Activated naive CD4-positive, alpha-beta T cell (primary cell): ENCODE results near the gene SLX4IP.
"Not testable (repeated sequence)": the region's sequence is repeated elsewhere in the genome, so short reads cannot be mapped to it uniquely, and the experiment has no call there.

Experiments used
- DNase-seq, 4 experiments: peaks; one replicate each; lab custom pipeline; 2025; lab: John Stamatoyannopoulos, UW

The SLX4IP gene

GRCh38 chr20:10576411-10577090 is 141.4 kb downstream of the SLX4IP start:
- no peak for DNase-seq

GRCh38 chr20:10577648-10578047 is 142.5 kb downstream of the SLX4IP start:
- DNase-seq: no peak

GRCh38 chr20:10578607-10579006 is 143.5 kb downstream of the SLX4IP start:
- no peak for DNase-seq

GRCh38 chr20:10579942-10580341 is 144.8 kb downstream of the SLX4IP start:
- DNase-seq: no peak

GRCh38 chr20:10580700-10581099 is 145.6 kb downstream of the SLX4IP start:
- no peak for DNase-seq

GRCh38 chr20:10581823-10582222 is 146.7 kb downstream of the SLX4IP start:
- no peak for DNase-seq

GRCh38 chr20:10584371-10584770 is 149.3 kb downstream of the SLX4IP start:
- no peak for DNase-seq

- no peak for DNase-seq
Measured at GRCh38 chr20:10585308-10585707, 150.2 kb downstream of the SLX4IP start.

- no peak for DNase-seq
Measured at GRCh38 chr20:10586296-10586695, 151.2 kb downstream of the SLX4IP start.

- DNase-seq: not testable (repeated sequence)
Measured at GRCh38 chr20:10590446-10590845, 155.3 kb downstream of the SLX4IP start.

GRCh38 chr20:10590950-10591671 is 156.0 kb downstream of the SLX4IP start:
- DNase-seq: no peak

- DNase-seq: no peak
Measured at GRCh38 chr20:10591946-10592521, 156.9 kb downstream of the SLX4IP start.

- DNase-seq: no peak
Measured at GRCh38 chr20:10594296-10594868, 159.3 kb downstream of the SLX4IP start.

GRCh38 chr20:10595266-10595665 is 160.2 kb downstream of the SLX4IP start:
- no peak for DNase-seq

GRCh38 chr20:10595985-10596384 is 160.9 kb downstream of the SLX4IP start:
- no peak for DNase-seq

GRCh38 chr20:10596710-10597121 is 161.6 kb downstream of the SLX4IP start:
- no peak for DNase-seq

GRCh38 chr20:10597637-10598036 is 162.5 kb downstream of the SLX4IP start:
- DNase-seq: no peak

GRCh38 chr20:10602221-10602871 is 167.2 kb downstream of the SLX4IP start:
- DNase-seq: no peak

GRCh38 chr20:10603378-10603777 is 168.3 kb downstream of the SLX4IP start:
- DNase-seq: no peak

- DNase-seq: no peak
Measured at GRCh38 chr20:10603971-10604864, 169.1 kb downstream of the SLX4IP start.

GRCh38 chr20:10604865-10605440 is 169.8 kb downstream of the SLX4IP start:
- no peak for DNase-seq
